GM12878 (cell line): ENCODE results near the gene COL21A1. TPM values are rescaled to one million over a fixed set of nuclear protein-coding genes. Genes with fewer than 3 reads are reported as not detected.

Source experiments
- CBX5 ChIP-seq: sonication (generic); IDR thresholded peaks from 2 replicates; pipeline ENCODE4 v1.6.1; 2016; ENCODE audit warnings: low read depth, moderate library complexity, mild to moderate bottlenecking, inconsistent platforms
- CTCF ChIP-seq, 3 experiments: IDR thresholded peaks in 2 of 3; conservative IDR thresholded peaks in 1 of 3; 2 replicates each; pipeline ENCODE4 v1.5.1; 2011; ENCODE audit warnings: low read depth in 3 of 3, low read length in 3 of 3, mild to moderate bottlenecking in 3 of 3, control low read depth in 2 of 3, moderate library complexity in 2 of 3, inconsistent platforms in 1 of 3, mixed read lengths in 1 of 3; ENCODE audit not compliant: control insufficient read depth in 2 of 3, insufficient read depth in 1 of 3; ENCODE audit errors: extremely low read depth in 1 of 3
- E2F4 ChIP-seq: IDR thresholded peaks from 2 replicates; pipeline ENCODE4 v1.6.1; 2012; ENCODE audit warnings: low read depth, low read length, improper control_type of control experiment
- E2F8 ChIP-seq: fragments of 450-650 bp; IDR thresholded peaks from 2 replicates; pipeline ENCODE4 v1.6.1; 2018; ENCODE audit warnings: mild to moderate bottlenecking, low read depth, moderate library complexity; ENCODE audit not compliant: partially characterized antibody
- FOXK2 ChIP-seq: fragments of 450-650 bp; IDR thresholded peaks from 2 replicates; pipeline ENCODE4 v1.6.1; 2017; ENCODE audit warnings: mild to moderate bottlenecking, moderate library complexity
- FOXM1 ChIP-seq: IDR thresholded peaks from 2 replicates; pipeline ENCODE4 v1.6.1; 2012; ENCODE audit warnings: low read depth, mild to moderate bottlenecking, inconsistent platforms, low read length, moderate library complexity
- HSF1 ChIP-seq: fragments of 150-350 bp; IDR thresholded peaks from 2 replicates; pipeline ENCODE4 v1.6.1; 2014; ENCODE audit warnings: mild to moderate bottlenecking, low read depth, low read length
- IKZF2 ChIP-seq, 2 experiments: fragments of 450-650 bp; IDR thresholded peaks; 2 replicates each; pipeline ENCODE4 v1.6.1; 2017; ENCODE audit warnings: mild to moderate bottlenecking in 2 of 2, moderate library complexity in 2 of 2
- POLR2A ChIP-seq: IDR thresholded peaks from 2 replicates; pipeline ENCODE4 v1.6.1; 2011; ENCODE audit warnings: low read depth, mild to moderate bottlenecking, low read length
- SREBF1 ChIP-seq: IDR thresholded peaks from 2 replicates; pipeline ENCODE4 v1.6.1; 2012; ENCODE audit warnings: mild to moderate bottlenecking, low read length
- polyA plus RNA-seq, 11 experiments: library from polyadenylated mRNA; depleted of rRNA in 4 of 11; unstranded in 6 of 11; stranded (reverse) in 5 of 11; fragments of >200 nt; fragmentation: Nextera tagmentation in 4 of 11; fragmentation: Illumina TruSeq in 1 of 11; extraction: Ambion mirVana in 4 of 11; extraction: Trizol in 1 of 11; gene quantifications; 1 replicate in 1 of 11; 2 replicates in 10 of 11; pipeline versions ENCODE4 v1.2.1 to v1.2.3, GENCODE V29; 2011 to 2016; ENCODE audit warnings: inconsistent platforms in 2 of 11, missing spikeins in 2 of 11, low read depth in 1 of 11
- total RNA-seq, 4 experiments: library from RNA; depleted of rRNA in 3 of 4; stranded (reverse); fragments of >200 nt in 3 of 4; fragmentation: Illumina TruSeq in 1 of 4; extraction: Trizol in 1 of 4; gene quantifications; 2 replicates each; pipeline versions ENCODE4 v1.2.1 to v1.2.3, GENCODE V29; 2013 to 2021
- TF ChIP-seq, protein P1 (sequence below): IDR thresholded peaks from 2 replicates; pipeline ENCODE4 v1.6.1; 2012; ENCODE audit warnings: low read length, inconsistent platforms

COL21A1 gene
- total and polyA plus RNA-seq, 10 of the 15 experiments (the other 5 are each of a cell fraction or from before 2014, with no cell fraction given): 0.10 TPM; not detected in 9

GRCh38 chr6:56022678-56023077, 224.7 kb downstream of the COL21A1 start (continued):
- TF ChIP-seq HSF1: no peak
- no peak for TF ChIP-seq E2F8
- TF ChIP-seq FOXK2: no peak
- no peak for TF ChIP-seq IKZF2 (IDR thresholded peaks at IDR 0.05)
- no peak for TF ChIP-seq POLR2A
- TF ChIP-seq, protein P1, sequence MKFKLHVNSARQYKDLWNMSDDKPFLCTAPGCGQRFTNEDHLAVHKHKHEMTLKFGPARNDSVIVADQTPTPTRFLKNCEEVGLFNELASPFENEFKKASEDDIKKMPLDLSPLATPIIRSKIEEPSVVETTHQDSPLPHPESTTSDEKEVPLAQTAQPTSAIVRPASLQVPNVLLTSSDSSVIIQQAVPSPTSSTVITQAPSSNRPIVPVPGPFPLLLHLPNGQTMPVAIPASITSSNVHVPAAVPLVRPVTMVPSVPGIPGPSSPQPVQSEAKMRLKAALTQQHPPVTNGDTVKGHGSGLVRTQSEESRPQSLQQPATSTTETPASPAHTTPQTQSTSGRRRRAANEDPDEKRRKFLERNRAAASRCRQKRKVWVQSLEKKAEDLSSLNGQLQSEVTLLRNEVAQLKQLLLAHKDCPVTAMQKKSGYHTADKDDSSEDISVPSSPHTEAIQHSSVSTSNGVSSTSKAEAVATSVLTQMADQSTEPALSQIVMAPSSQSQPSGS: no peak
- TF ChIP-seq SREBF1: no peak
- TF ChIP-seq CTCF (IDR thresholded peaks at IDR 0.05 in 2 of 3, conservative IDR thresholded peaks at IDR 0.05 in 1 of 3; ENCODE audit: control insufficient read depth in 2 of 3, extremely low read depth in 1 of 3, insufficient read depth in 1 of 3, low read depth in 3 of 3, low read length in 3 of 3): no peak
- no peak for TF ChIP-seq E2F4
- no peak for TF ChIP-seq CBX5
- TF ChIP-seq FOXM1: no peak
